Thyroid gland (tissue), 4 donors: Measurements from ENCODE around the gene CHMP2A. TPM values are rescaled to one million over a fixed set of nuclear protein-coding genes. Genes with fewer than 3 reads are reported as not detected.

ENCODE experiments used
- DNase-seq, 2 donors: peaks; one replicate each; pipeline ENCODE4 v3.0.0-alpha.2; 2019
- H3K27ac ChIP-seq, 3 donors: fragments of 200-600 bp; sonication (generic); 1 replicate in 2 of 3; 2 replicates in 1 of 3; pipeline ENCODE4 v1.5.1; 2016 to 2019; ENCODE audit warnings: mild to moderate bottlenecking in 1 of 3, moderate library complexity in 1 of 3
- H3K27me3 ChIP-seq: fragments of 200-600 bp; sonication (generic); one replicate; pipeline ENCODE4 v1.5.1; 2019
- H3K36me3 ChIP-seq, 2 donors: fragments of 200-600 bp; sonication (generic); one replicate each; pipeline ENCODE4 v1.5.1; 2016 to 2019
- H3K4me1 ChIP-seq, 2 donors: fragments of 200-600 bp; sonication (generic); one replicate each; pipeline ENCODE4 v1.5.1; 2017 to 2019
- H3K4me3 ChIP-seq, 3 donors: fragments of 200-600 bp; sonication (generic); replicated peaks in 1 of 3; 1 replicate in 2 of 3; 2 replicates in 1 of 3; pipeline ENCODE4 v1.5.1; 2016; ENCODE audit warnings: mild to moderate bottlenecking in 1 of 3
- H3K9me3 ChIP-seq: fragments of 200-600 bp; sonication (generic); one replicate; pipeline ENCODE4 v1.5.1; 2017
- CTCF ChIP-seq, 6 experiments: fragments of 200-600 bp in 3 of 6; fragments of 450-650 bp in 3 of 6; sonication (generic) in 3 of 6; IDR thresholded peaks; one replicate each; pipeline ENCODE4 v1.5.1; 2016 to 2019; ENCODE audit warnings: antibody characterized with exemption in 6 of 6, mild to moderate bottlenecking in 2 of 6, inconsistent platforms in 1 of 6, moderate library complexity in 1 of 6
- POLR2A ChIP-seq, 2 donors: fragments of 450-650 bp; IDR thresholded peaks; one replicate each; pipeline ENCODE4 v1.6.1; 2017; ENCODE audit warnings: antibody characterized with exemption in 2 of 2, mild to moderate bottlenecking in 2 of 2, moderate library complexity in 1 of 2
- WGBS, 2 donors: methylation state at CpG; one replicate each; pipeline ENCODE4 v1.1.5; 2017; 5-methylcytosine and 5-hydroxymethylcytosine counted together
- intact Hi-C: fragments of 100-400 bp; cut with DNase I; formaldehyde crosslinking; loops from one replicate; pipeline ENCODE4 v1.15.1; 2023
- total RNA-seq, 4 donors: library from RNA; depleted of rRNA; stranded (reverse); fragments of >200 nt; gene quantifications; one replicate each; pipeline ENCODE4 v1.2.3, GENCODE V29; 2016

Gene CHMP2A
- total RNA-seq, 4 donors from 2014 or later = 123 to 155 (median 148) TPM

DNA sequence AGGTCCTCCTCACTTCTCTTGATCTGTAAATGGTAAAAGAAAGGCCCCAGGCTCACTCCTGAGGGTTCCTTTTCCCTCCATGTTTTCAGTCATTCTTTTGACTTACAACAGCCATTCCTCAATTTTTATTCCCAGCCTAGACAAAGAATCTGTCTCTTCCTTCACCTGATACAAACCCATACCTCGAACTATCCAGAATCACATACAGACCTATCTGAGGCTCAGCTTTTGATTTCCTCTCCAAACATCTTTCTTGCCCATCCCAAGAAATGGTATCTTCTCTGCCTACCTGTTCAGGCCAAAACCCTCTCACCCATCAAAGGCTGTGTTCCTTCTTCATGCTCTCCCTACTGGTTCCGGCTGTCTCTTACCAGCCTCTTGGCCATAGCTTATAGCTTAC lies 2.2 kb downstream of the CHMP2A start:
- DNase-seq = no peak
- 92 to 93% methylated on average over 2 of the region's 2 CpGs for WGBS, 2 donors
- Histone ChIP-seq H3K36me3 (peaks cover 59 to 68% of the 10 kb centered on the region in 2 donors), H3K4me1 (peaks cover 24 to 34% of the 10 kb centered on the region in 2 donors), H3K27me3 (no peaks in the 10 kb centered on the region), H3K27ac (no peak overlapping the region), H3K9me3 (no peaks in the 10 kb centered on the region), H3K4me3 (no peak overlapping the region)
- TF ChIP-seq POLR2A (IDR thresholded peaks at IDR 0.05) (no peak), CTCF (IDR thresholded peaks at IDR 0.05) (no peak)
- intact Hi-C loops = no loop called here

- no peaks in the 10 kb centered on the region for H3K9me3 ChIP-seq
- no peak overlapping the region for H3K27ac ChIP-seq
- no peaks in the 10 kb centered on the region for H3K27me3 ChIP-seq
- peaks cover 16 to 28% of the 10 kb centered on the region in 2 donors for H3K4me1 ChIP-seq
- WGBS, 2 donors = 93 to 95% methylated on average over 17 to 18 of the region's 18 CpGs
- peaks cover 66 to 72% of the 10 kb centered on the region in 2 donors for H3K36me3 ChIP-seq
- no peak for DNase-seq
- TF ChIP-seq POLR2A (IDR thresholded peaks at IDR 0.05) (no peak), CTCF (IDR thresholded peaks at IDR 0.05) (no peak)
- no peak overlapping the region for H3K4me3 ChIP-seq
- intact Hi-C loops = no loop called here
Measured at GRCh38 chr19:58551577-58552471, 3.1 kb downstream of the CHMP2A start.

- peaks cover 19 to 30% of the 10 kb centered on the region in 2 donors for H3K4me1 ChIP-seq
- H3K36me3 ChIP-seq = peaks cover 58 to 65% of the 10 kb centered on the region in 2 donors
- 59 to 65% methylated on average over 1 of the region's 1 CpG for WGBS, 2 donors
- no peak for DNase-seq
- no peaks in the 10 kb centered on the region for H3K9me3 ChIP-seq
- intact Hi-C loops = no loop called here
- no peak overlapping the region for H3K4me3 ChIP-seq
- no peak overlapping the region for H3K27ac ChIP-seq
- H3K27me3 ChIP-seq = no peaks in the 10 kb centered on the region
- TF ChIP-seq POLR2A (IDR thresholded peaks at IDR 0.05) (no peak), CTCF (IDR thresholded peaks at IDR 0.05) (no peak)
Measured at GRCh38 chr19:58551123-58551497, 3.8 kb downstream of the CHMP2A start.

DNA sequence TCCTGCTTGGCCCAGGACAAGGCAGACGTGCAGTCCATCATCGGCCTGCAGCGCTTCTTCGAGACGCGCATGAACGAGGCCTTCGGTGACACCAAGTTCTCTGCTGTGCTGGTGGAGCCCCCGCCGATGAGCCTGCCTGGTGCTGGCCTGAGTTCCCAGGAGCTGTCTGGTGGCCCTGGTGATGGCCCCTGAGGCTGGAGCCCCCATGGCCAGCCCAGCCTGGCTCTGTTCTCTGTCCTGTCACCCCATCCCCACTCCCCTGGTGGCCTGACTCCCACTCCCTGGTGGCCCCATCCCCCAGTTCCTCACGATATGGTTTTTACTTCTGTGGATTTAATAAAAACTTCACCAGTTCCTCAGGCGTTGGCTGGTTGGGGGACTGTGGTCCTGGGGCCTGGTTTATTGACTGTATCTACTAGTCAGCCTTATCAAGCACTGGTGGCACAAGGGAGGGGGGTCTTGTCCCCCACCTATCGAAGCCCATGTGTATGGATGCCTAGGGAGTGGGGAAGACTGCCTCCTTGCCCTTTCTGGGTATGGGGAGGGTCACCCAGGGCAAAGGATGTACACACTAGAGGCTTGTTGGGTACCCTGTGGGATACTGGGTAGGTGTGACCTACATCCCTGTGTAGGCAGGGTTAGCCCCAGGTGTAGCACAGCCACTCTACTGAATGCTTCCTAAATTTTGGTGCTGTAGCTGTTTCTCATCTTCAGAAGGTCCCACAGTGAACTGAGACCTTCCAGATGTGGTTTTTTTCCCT lies 4.4 kb downstream of the CHMP2A start:
- no peaks in the 10 kb centered on the region for H3K27me3 ChIP-seq
- 88 to 89% methylated on average over 13 of the region's 13 CpGs for WGBS, 2 donors
- DNase-seq = no peak
- H3K36me3 ChIP-seq = peaks cover 53 to 59% of the 10 kb centered on the region in 2 donors
- peaks cover 24 to 30% of the 10 kb centered on the region in 2 donors for H3K4me1 ChIP-seq
- no peak overlapping the region for H3K27ac ChIP-seq
- intact Hi-C loops = no loop called here
- no peaks in the 10 kb centered on the region for H3K9me3 ChIP-seq
- H3K4me3 ChIP-seq = no peak overlapping the region
- TF ChIP-seq POLR2A (IDR thresholded peaks at IDR 0.05) (no peak), CTCF (IDR thresholded peaks at IDR 0.05) (no peak)
